BLaER1 treated with 17β-estradiol and CSF1 and Interleukin-3, amounts not matched to agents 10 nM and 100 nM (cell line): ENCODE data around the gene GOLGA6L7.
"Not testable (repeated sequence)": the region's sequence is repeated elsewhere in the genome, so short reads cannot be mapped to it uniquely, and the experiment has no call there.

Experiments used
- H3K27ac ChIP-seq, 11 experiments: shearing (Covaris generic); formaldehyde crosslinking; 2 replicates each; pipeline ENCODE4 v1.8.1; 2022
- H3K27me3 ChIP-seq, 11 experiments: shearing (Covaris generic); formaldehyde crosslinking; 2 replicates each; pipeline ENCODE4 v1.8.1; 2022
- H3K36me3 ChIP-seq, 11 experiments: shearing (Covaris generic); formaldehyde crosslinking; 2 replicates each; pipeline ENCODE4 v1.8.1; 2022
- H3K4me1 ChIP-seq, 10 experiments: shearing (Covaris generic); formaldehyde crosslinking; 2 replicates each; pipeline ENCODE4 v1.8.1; 2022
- H3K4me2 ChIP-seq, 11 experiments: shearing (Covaris generic); formaldehyde crosslinking; 2 replicates each; pipeline ENCODE4 v1.8.1; 2022
- H3K4me3 ChIP-seq, 10 experiments: shearing (Covaris generic); formaldehyde crosslinking; 2 replicates each; pipeline ENCODE4 v1.8.1; 2022
- H3K9ac ChIP-seq, 11 experiments: shearing (Covaris generic); formaldehyde crosslinking; 2 replicates each; pipeline ENCODE4 v1.8.1; 2022
- H3K9me3 ChIP-seq, 11 experiments: shearing (Covaris generic); formaldehyde crosslinking; replicated peaks in 1 of 11; 2 replicates each; pipeline ENCODE4 v1.8.1; 2022
- H4K20me1 ChIP-seq, 11 experiments: shearing (Covaris generic); formaldehyde crosslinking; 2 replicates each; pipeline ENCODE4 v1.8.1; 2022
- Cebpa-rat ChIP-seq, 11 experiments: shearing (Covaris generic); IDR thresholded peaks; 2 replicates each; pipeline ENCODE4 v1.8.1; 2022

Gene GOLGA6L7, protein sequence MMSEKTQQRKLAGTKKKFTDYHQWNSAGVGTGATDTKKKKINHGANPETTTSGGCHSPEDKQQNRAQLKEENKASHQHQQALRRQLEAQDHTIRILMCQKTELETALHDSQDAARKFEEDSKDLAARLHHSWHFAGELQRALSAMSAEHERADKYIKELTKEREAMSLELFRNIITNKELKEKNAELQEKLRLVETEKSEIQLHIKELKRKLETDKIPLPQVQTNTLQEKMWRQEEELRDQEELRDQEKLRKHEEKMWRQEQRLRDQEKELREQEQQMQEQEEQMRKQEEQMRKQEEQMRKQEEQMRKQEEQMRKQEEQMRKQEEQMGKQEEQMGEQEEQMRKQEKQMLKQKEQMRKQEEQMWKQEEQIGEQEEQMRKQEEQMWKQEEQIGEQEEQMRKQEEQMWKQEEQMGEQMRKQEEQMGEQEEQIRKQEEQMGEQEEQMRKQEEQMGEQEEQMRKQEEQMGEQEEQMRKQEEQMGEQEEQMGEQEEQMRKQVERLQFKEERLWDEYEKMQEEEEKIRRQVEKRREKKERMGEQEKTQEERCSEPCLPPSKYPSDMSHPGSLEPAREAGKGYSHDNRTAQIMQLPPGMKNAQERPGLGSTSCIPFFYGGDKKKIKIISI

DNA sequence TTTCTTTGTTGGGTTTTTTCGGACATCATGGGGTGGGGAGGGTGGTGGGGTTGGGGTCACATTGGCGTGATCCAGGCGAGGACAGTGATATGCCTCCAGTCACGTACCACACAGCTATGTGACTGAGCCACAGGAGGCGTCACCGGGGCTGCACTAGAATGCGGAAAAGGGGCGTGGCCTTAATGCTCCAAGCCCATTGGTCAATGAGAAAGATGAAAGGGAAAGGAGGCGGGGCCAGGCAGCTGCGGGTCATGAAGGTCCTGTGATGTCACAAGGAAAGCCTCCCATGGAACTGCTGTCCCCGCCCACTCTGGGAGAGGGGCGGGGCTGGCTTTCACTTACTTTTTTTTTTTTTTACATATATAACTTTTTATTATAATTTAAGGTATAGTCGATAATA lies at the start of gene GOLGA6L7:
Gene GOLGA6L7 (minus strand): TSS at position 124 of the 400 bp plus-strand sequence. CDS start 95 bp downstream, at position 29.
- H3K27me3 ChIP-seq, H3K27ac ChIP-seq, H3K9ac ChIP-seq, H3K4me2 ChIP-seq, H3K36me3 ChIP-seq, H4K20me1 ChIP-seq, H3K4me3 ChIP-seq, H3K4me1 ChIP-seq: not testable (repeated sequence)
- peaks cover 0 to 12% (median 0%) of the 10 kb centered on the region in 11 experiments; a peak in 5 of 22 replicates for H3K9me3 ChIP-seq

DNA sequence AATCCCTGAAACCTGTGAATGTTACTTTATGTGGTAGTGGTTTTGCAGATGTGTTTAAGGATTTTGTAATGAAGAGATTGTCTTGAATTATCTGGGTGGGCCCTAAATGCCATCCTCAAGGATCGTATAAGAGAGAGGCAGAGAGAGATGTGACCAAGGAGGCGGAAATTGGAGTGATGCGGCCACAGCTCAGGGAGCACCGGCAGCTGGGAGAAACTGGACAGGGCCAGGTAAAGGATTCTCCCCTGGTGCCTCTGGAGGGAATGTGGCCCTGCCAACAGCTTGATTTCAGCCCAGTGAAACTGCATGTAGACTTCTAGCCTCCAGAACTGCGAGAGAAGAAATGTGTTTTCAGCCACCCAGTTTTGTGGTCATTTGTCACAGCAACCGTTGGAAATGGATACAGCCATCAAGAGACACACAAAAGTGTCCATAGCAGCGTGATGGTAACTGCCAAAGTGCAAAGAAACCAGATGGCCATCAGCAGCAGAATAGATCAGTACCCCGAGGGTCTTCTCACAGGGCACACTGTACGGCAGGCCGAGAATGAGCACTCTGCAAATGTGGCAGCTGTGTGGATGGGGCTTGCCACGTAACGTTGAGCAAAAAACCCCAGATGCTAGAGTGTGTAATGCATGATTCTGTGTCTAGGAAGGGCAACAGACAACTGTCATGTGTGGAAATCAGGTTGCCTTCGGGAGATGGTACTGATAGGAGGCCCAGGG lies 49.6 kb upstream of the GOLGA6L7 start:
- no peaks in the 10 kb centered on the region for H3K9me3 ChIP-seq

DNA sequence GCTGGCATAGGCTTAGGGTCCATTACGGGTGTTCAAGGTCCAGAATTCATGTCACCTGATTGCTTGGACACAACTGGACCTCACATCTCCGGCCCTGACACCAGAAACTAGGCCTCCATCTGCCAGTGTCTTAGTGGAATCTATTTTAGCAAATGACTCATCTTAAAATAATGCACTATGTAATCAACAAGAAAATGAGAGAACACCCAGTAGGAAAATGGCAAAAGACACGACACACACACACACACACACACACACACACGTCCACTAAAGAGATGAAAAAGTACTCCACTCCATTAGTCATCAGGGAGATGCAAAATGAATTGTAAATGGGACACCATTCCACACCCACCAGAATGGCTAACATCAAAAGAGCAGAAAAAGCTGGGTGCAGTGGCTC lies 48.5 kb upstream of the GOLGA6L7 start:
- Histone ChIP-seq H3K9ac (no peak overlapping the region), H3K36me3 (no peaks in the 10 kb centered on the region), H3K27ac (no peak overlapping the region), H3K4me2 (no peak overlapping the region), H3K4me1 (peaks cover 0 to 27% (median 17%) of the 10 kb centered on the region in 10 experiments; a peak in 18 of 20 replicates), H3K4me3 (no peak overlapping the region), H3K9me3 (no peaks in the 10 kb centered on the region), H4K20me1 (peaks cover 0 to 43% (median 13%) of the 10 kb centered on the region in 11 experiments; a peak in 12 of 22 replicates), H3K27me3 (no peaks in the 10 kb centered on the region)
- TF ChIP-seq Cebpa-rat (IDR thresholded peaks at IDR 0.05) = no peak

More for the DNA sequence above, 49.6 kb upstream of the GOLGA6L7 start:
- H3K9ac ChIP-seq = no peak overlapping the region
- TF ChIP-seq Cebpa-rat (IDR thresholded peaks at IDR 0.05) = no peak
- H3K4me3 ChIP-seq = no peak overlapping the region
- peaks cover 0 to 19% (median 9%) of the 10 kb centered on the region in 10 experiments; a peak in 14 of 20 replicates for H3K4me1 ChIP-seq
- peaks cover 0 to 45% (median 14%) of the 10 kb centered on the region in 11 experiments; a peak in 12 of 22 replicates for H4K20me1 ChIP-seq
- no peak overlapping the region for H3K27ac ChIP-seq
- H3K36me3 ChIP-seq = no peaks in the 10 kb centered on the region
- no peaks in the 10 kb centered on the region for H3K27me3 ChIP-seq
- H3K4me2 ChIP-seq = no peak overlapping the region

DNA sequence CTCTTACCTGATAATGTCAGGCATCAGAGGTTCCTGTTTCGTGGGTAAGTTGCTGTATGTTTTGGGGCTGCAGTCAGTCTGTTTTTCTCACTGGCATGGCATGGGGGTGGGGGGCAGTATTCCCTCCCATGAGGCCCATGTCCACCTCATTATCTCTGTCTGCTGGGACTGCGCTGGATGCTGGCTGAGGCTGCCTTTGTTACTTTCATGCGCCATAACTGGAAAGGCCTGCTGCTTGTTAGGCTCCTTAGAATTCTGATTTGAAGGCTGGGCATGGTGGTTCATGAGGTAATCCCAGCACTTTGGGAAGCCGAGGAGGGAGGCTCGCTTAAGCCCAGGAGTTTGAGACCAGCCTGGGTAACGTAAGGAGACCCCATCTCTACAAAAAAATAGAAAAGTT lies 47.1 kb upstream of the GOLGA6L7 start:
- Histone ChIP-seq H3K4me2 (no peak overlapping the region), H3K27me3 (no peaks in the 10 kb centered on the region), H3K27ac (no peak overlapping the region), H3K4me3 (no peak overlapping the region), H3K36me3 (no peaks in the 10 kb centered on the region), H3K9ac (no peak overlapping the region), H3K4me1 (peaks cover 12 to 41% (median 31%) of the 10 kb centered on the region in 10 experiments), H3K9me3 (no peaks in the 10 kb centered on the region), H4K20me1 (peaks cover 0 to 35% (median 12%) of the 10 kb centered on the region in 11 experiments; a peak in 12 of 22 replicates)
- no peak for TF ChIP-seq Cebpa-rat (IDR thresholded peaks at IDR 0.05)

DNA sequence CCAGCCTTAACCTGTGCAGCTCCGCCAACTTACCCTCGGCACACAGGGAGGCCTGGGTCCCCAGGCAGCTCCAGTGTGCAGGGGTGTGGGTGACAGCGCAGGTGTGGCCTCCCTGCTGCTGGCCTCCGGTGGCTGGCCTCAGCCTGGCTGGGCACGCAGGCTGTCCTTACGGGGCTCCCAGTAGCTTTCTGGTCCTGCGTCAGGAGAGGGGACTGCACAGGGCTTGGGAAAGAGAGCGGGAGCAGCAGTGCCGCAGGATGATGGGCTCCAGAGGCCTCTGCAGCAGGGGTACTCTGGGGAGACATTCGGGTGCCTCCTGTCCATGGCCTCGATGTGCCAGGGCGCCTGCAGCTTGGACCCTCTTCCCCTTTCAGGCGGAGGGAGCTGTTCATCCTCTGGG lies 46.7 kb upstream of the GOLGA6L7 start:
- Histone ChIP-seq H3K27me3 (no peaks in the 10 kb centered on the region), H3K4me1 (peaks cover 16 to 45% (median 35%) of the 10 kb centered on the region in 10 experiments), H3K4me2 (no peak overlapping the region), H3K36me3 (no peaks in the 10 kb centered on the region), H3K9ac (no peak overlapping the region), H3K4me3 (no peak overlapping the region), H3K27ac (no peak overlapping the region), H4K20me1 (peaks cover 0 to 31% (median 10%) of the 10 kb centered on the region in 11 experiments; a peak in 12 of 22 replicates), H3K9me3 (no peaks in the 10 kb centered on the region)
- no peak for TF ChIP-seq Cebpa-rat (IDR thresholded peaks at IDR 0.05)

DNA sequence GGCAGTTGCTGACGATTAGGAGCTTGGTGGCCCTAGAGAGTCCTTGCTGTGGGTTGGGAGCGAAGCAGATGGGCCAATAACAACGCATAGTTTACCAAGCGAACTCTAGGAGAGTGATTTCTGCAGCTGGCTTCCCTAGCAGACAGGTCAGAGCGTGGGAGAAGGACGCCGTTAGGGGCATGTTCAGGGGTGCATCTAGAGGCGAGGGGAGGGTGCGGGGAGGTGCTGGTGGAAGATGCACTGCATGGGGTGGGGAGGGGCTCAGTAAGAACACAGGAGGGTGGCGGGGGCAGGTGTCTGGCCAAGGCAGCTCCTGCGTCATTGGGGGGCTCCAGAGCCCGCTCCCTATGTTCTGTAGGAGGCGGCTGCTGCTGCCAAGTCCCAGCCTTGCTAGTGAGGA lies 46.2 kb upstream of the GOLGA6L7 start:
- H3K27me3 ChIP-seq = no peaks in the 10 kb centered on the region
- no peak overlapping the region for H3K27ac ChIP-seq
- peaks cover 0 to 26% (median 7%) of the 10 kb centered on the region in 11 experiments; a peak in 12 of 22 replicates for H4K20me1 ChIP-seq
- no peaks in the 10 kb centered on the region for H3K36me3 ChIP-seq
- TF ChIP-seq Cebpa-rat (IDR thresholded peaks at IDR 0.05) = no peak
- H3K9ac ChIP-seq = no peak overlapping the region
- no peak overlapping the region for H3K4me3 ChIP-seq
- no peak overlapping the region for H3K4me2 ChIP-seq
- peaks cover 20 to 50% (median 39%) of the 10 kb centered on the region in 10 experiments for H3K4me1 ChIP-seq
- H3K9me3 ChIP-seq = no peaks in the 10 kb centered on the region

DNA sequence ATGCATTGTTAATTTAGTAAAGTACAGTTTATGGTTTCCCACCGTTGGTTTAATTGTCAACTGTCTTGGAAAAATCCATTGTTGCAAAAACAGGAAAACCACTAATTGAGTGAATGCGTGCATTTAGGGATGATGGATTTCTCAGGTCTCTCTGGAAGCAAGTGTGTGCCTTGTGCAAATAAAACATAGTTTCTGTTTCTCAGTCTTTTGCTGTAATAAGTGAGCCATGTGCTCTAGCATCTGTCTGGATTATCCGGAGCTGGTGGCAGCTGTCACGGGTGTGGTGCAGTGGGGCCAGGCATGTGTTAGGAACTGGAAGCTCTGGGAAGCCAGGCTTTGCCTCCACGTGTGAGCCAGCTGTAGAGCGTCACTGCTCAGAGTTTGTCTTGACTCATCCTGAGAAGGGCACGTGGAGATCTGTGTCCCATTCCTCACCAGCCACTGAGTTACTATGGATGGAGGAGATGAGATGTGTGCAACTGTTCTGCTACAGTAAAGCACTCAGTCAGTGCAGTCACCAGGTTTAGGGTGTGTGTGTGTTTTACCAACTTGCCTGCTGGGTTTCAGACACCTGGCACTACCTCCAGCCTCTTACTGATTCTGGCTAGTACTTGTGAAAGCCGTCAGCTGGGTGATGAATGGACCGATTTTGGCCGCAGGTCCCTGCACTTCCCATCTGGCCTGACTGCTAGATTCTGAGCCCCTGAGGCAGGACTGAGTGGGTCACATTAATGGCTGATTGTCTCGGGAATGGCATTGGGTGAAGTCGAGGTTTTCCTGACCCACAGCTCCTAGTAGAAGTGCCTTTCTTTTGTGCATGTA lies 44.6 kb upstream of the GOLGA6L7 start:
- Histone ChIP-seq H3K9ac (no peak overlapping the region), H4K20me1 (peaks cover 0 to 28% (median 0%) of the 10 kb centered on the region in 11 experiments; a peak in 6 of 22 replicates)

DNA sequence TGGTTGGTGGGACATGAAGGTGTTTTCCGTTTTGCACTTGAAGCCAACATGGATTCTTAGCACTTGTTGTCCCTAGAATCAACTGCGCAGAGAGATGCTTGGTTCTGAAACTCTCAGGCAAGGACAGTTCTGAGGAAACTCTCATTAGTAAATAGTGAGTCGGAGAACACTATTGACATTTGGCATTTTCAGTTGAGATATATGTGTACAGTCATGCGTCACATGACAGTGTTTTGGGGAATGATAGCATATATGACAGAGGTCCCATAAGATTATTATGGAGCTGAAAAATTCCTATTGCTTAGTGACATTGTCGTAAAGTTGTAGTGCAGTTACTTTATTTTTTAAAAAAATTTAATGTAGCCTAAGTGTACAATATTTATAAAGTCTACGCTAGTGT lies 43.1 kb upstream of the GOLGA6L7 start:
- TF ChIP-seq Cebpa-rat (IDR thresholded peaks at IDR 0.05) = no peak
- Histone ChIP-seq H3K9me3 (no peaks in the 10 kb centered on the region), H3K9ac (peak overlapping the region in 7 of 11 experiments; percentile 6 to 55 (median 27); a peak in 5 of 22 replicates), H3K4me2 (peak overlapping the region; percentile 47 to 93 (median 90)), H3K36me3 (no peaks in the 10 kb centered on the region), H3K27me3 (0 out of 22 replicates have a peak, but pooled peaks cover 0 to 6% (median 0%) of the 10 kb centered on the region in 11 experiments), H3K4me1 (peaks cover 45 to 75% (median 68%) of the 10 kb centered on the region in 10 experiments), H3K4me3 (no peak overlapping the region), H4K20me1 (peaks cover 0 to 31% (median 0%) of the 10 kb centered on the region in 11 experiments; a peak in 7 of 22 replicates), H3K27ac (peak overlapping the region in 9 of 11 experiments; percentile 42 to 77 (median 69); a peak in 18 of 22 replicates)

More for the DNA sequence above, 44.6 kb upstream of the GOLGA6L7 start:
- Histone ChIP-seq H3K4me2 (peak overlapping the region; percentile 10 to 93 (median 29); a peak in 15 of 22 replicates), H3K9me3 (no peaks in the 10 kb centered on the region), H3K27me3 (no peaks in the 10 kb centered on the region), H3K4me1 (peaks cover 32 to 62% (median 56%) of the 10 kb centered on the region in 10 experiments), H3K27ac (0 out of 22 replicates have a peak overlapping the region, but pooled peaks of 1 of the 11 experiments have one; percentile 30), H3K36me3 (no peaks in the 10 kb centered on the region), H3K4me3 (no peak overlapping the region)
- no peak for TF ChIP-seq Cebpa-rat (IDR thresholded peaks at IDR 0.05)
